Hepatocyte (in vitro differentiated cells): ENCODE data around the gene SCO1. TPM values are rescaled to one million over a fixed set of nuclear protein-coding genes. Genes with fewer than 3 reads are reported as not detected.
A peak's percentile ranks its signal among the peaks of the same experiment; 100 is the strongest.
"Not testable (repeated sequence)": the region's sequence is repeated elsewhere in the genome, so short reads cannot be mapped to it uniquely, and the experiment has no call there.

Source experiments
- DNase-seq: peaks from one replicate; pipeline ENCODE4 v3.0.0-alpha.2; 2016; ENCODE audit warnings: low spot score
- H2AFZ ChIP-seq: fragments of 200-600 bp; sonication (generic); 2 replicates; pipeline ENCODE4 v1.6.0; 2016; ENCODE audit warnings: antibody characterized with exemption, mild to moderate bottlenecking
- H3K27ac ChIP-seq: fragments of 200-600 bp; sonication (generic); 2 replicates; pipeline ENCODE4 v1.5.1; 2016; ENCODE audit warnings: mild to moderate bottlenecking
- H3K27me3 ChIP-seq: fragments of 200-600 bp; sonication (generic); 2 replicates; pipeline ENCODE4 v1.6.1; 2016
- H3K36me3 ChIP-seq: fragments of 200-600 bp; sonication (generic); replicated peaks from 2 replicates; pipeline ENCODE4 v1.5.1; 2016; ENCODE audit warnings: low read depth; ENCODE audit not compliant: insufficient read depth
- H3K4me1 ChIP-seq: fragments of 200-600 bp; sonication (generic); 2 replicates; pipeline ENCODE4 v1.5.1; 2016; ENCODE audit warnings: mild to moderate bottlenecking, moderate library complexity; ENCODE audit not compliant: insufficient read depth
- H3K4me2 ChIP-seq: fragments of 200-600 bp; sonication (generic); 2 replicates; pipeline ENCODE4 v1.6.0; 2016
- H3K4me3 ChIP-seq: fragments of 200-600 bp; sonication (generic); 2 replicates; pipeline ENCODE4 v1.5.1; 2016; ENCODE audit warnings: mild to moderate bottlenecking
- H3K79me2 ChIP-seq: fragments of 200-600 bp; sonication (generic); 2 replicates; pipeline ENCODE4 v1.6.0; 2017; ENCODE audit warnings: mild to moderate bottlenecking
- H3K9me2 ChIP-seq: fragments of 200-600 bp; sonication (generic); replicated peaks from 2 replicates; pipeline ENCODE4 v1.6.0; 2017; ENCODE audit warnings: mild to moderate bottlenecking; ENCODE audit not compliant: insufficient read depth
- H3K9me3 ChIP-seq: fragments of 200-600 bp; sonication (generic); 2 replicates; pipeline ENCODE4 v1.5.1; 2016; ENCODE audit warnings: low read depth, mild to moderate bottlenecking
- H4K20me1 ChIP-seq: fragments of 200-600 bp; sonication (generic); 2 replicates; pipeline ENCODE4 v1.6.0; 2016; ENCODE audit warnings: mild to moderate bottlenecking; ENCODE audit not compliant: insufficient read depth, poor library complexity, severe bottlenecking
- CTCF ChIP-seq: fragments of 200-600 bp; sonication (generic); IDR thresholded peaks from 2 replicates; pipeline ENCODE4 v1.5.1; 2016; ENCODE audit warnings: antibody characterized with exemption, mild to moderate bottlenecking; ENCODE audit not compliant: poor library complexity
- EZH2 ChIP-seq: fragments of 200-600 bp; sonication (generic); IDR thresholded peaks from 2 replicates; pipeline ENCODE4 v1.6.1; 2016; ENCODE audit warnings: antibody characterized with exemption, mild to moderate bottlenecking, borderline replicate concordance
- EZH2phosphoT487 ChIP-seq: fragments of 200-600 bp; sonication (generic); IDR thresholded peaks from one replicate; pipeline ENCODE4 v1.6.1; 2018; ENCODE audit warnings: antibody characterized with exemption, mild to moderate bottlenecking, low read depth, moderate library complexity; ENCODE audit not compliant: unreplicated experiment, severe bottlenecking
- WGBS: methylation state at CpG from one replicate; pipeline ENCODE4 v1.1.6; 2016; ENCODE audit warnings: low lambda C conversion rate; ENCODE audit errors: missing lambda C conversion rate; 5-methylcytosine and 5-hydroxymethylcytosine counted together
- polyA plus RNA-seq: library from polyadenylated mRNA; unstranded; fragments of >200 nt; fragmentation: Nextera tagmentation; extraction: Ambion mirVana; gene quantifications from 2 replicates; pipeline ENCODE4 v1.2.1, GENCODE V29; 2016
- total RNA-seq: library from RNA; depleted of rRNA; stranded (reverse); fragments of >200 nt; gene quantifications from 2 replicates; pipeline ENCODE4 v1.2.3, GENCODE V29; 2014

SCO1 gene
- total and polyA plus RNA-seq, 2 experiments from 2014 or later, result 34.0 to 45.8 TPM

GRCh38 chr17:10702574-10702973 lies 5.2 kb upstream of the SCO1 start:
- no peak for DNase-seq
- Histone ChIP-seq H3K4me1 (peaks cover 5% of the 10 kb centered on the region), H4K20me1 (no peaks in the 10 kb centered on the region), H3K36me3 (no peaks in the 10 kb centered on the region), H3K4me2 (no peak overlapping the region), H3K79me2 (peaks cover 50% of the 10 kb centered on the region), H3K9me3 (no peaks in the 10 kb centered on the region), H3K27me3 (no peaks in the 10 kb centered on the region), H3K9me2 (no peaks in the 10 kb centered on the region), H2AFZ (no peak overlapping the region), H3K27ac (no peak overlapping the region), H3K4me3 (no peak overlapping the region)
- WGBS, result 69% methylated on average over 2 of the region's 2 CpGs
- TF ChIP-seq EZH2phosphoT487 (no peak), CTCF (no peak), EZH2 (no peak)

GRCh38 chr17:10699856-10700255 lies 2.5 kb upstream of the SCO1 start:
- peaks cover 74% of the 10 kb centered on the region for H3K79me2 ChIP-seq
- 96% methylated on average over 1 of the region's 1 CpG for WGBS
- H3K36me3 ChIP-seq, result no peaks in the 10 kb centered on the region

GRCh38 chr17:10698096-10698818 lies 924 bp upstream of the SCO1 start:
- Histone ChIP-seq H3K9me3 (no peaks in the 10 kb centered on the region), H3K36me3 (no peaks in the 10 kb centered on the region), H2AFZ (peak overlapping the region; percentile 88), H3K4me1 (peaks cover 12% of the 10 kb centered on the region), H3K4me2 (peak overlapping the region; percentile 80), H3K79me2 (peaks cover 83% of the 10 kb centered on the region), H3K27ac (peak overlapping the region; percentile 96), H3K9me2 (no peaks in the 10 kb centered on the region), H3K4me3 (peak overlapping the region; percentile 95), H4K20me1 (no peaks in the 10 kb centered on the region), H3K27me3 (no peaks in the 10 kb centered on the region)
- WGBS, result 19% methylated on average over 18 of the region's 18 CpGs
- TF ChIP-seq EZH2 (no peak), CTCF (no peak), EZH2phosphoT487 (no peak)
- no peak for DNase-seq

More at GRCh38 chr17:10699856-10700255, 2.5 kb upstream of the SCO1 start:
- H3K9me3 ChIP-seq, result no peaks in the 10 kb centered on the region
- no peaks in the 10 kb centered on the region for H3K27me3 ChIP-seq
- H4K20me1 ChIP-seq, result no peaks in the 10 kb centered on the region
- DNase-seq, result no peak
- H2AFZ ChIP-seq, result no peak overlapping the region
- H3K4me3 ChIP-seq, result no peak overlapping the region
- H3K4me2 ChIP-seq, result no peak overlapping the region
- TF ChIP-seq EZH2 (no peak), CTCF (no peak), EZH2phosphoT487 (no peak)
- H3K9me2 ChIP-seq, result no peaks in the 10 kb centered on the region
- no peak overlapping the region for H3K27ac ChIP-seq
- H3K4me1 ChIP-seq, result peaks cover 12% of the 10 kb centered on the region

GRCh38 chr17:10695875-10696407 lies 1.4 kb downstream of the SCO1 start:
- Histone ChIP-seq H3K27ac (peak overlapping the region; percentile 96), H3K4me1 (peaks cover 12% of the 10 kb centered on the region), H3K4me3 (peak overlapping the region; percentile 95), H3K4me2 (peak overlapping the region; percentile 85), H3K79me2 (peaks cover 84% of the 10 kb centered on the region)
- H4K20me1 ChIP-seq, H2AFZ ChIP-seq, H3K36me3 ChIP-seq, H3K9me3 ChIP-seq, DNase-seq, H3K9me2 ChIP-seq, H3K27me3 ChIP-seq: not testable (repeated sequence)
- WGBS, result 86% methylated on average over 17 of the region's 17 CpGs
